GM12878 (cell line): ENCODE measurements around the gene SLC35D2. TPM values are rescaled to one million over a fixed set of nuclear protein-coding genes. Genes with fewer than 3 reads are reported as not detected.

Source experiments
- ATAC-seq: fragments of 200-7000 bp; cut with Tn5 transposase; 3 replicates; pipeline ENCODE4 v1.9.1; 2020; ENCODE audit warnings: mild to moderate bottlenecking, moderate library complexity
- BruUV-seq: library from RNA; stranded (reverse); fragments of 400-500 nt; replicated peaks from 2 replicates; lab custom pipeline; 2021; lab: Mats Ljungman, UMichigan
- CTCF ChIA-PET: fragments of 300-600 bp; sonication (Branson Sonifier 250); formaldehyde crosslinking; extraction: SDS; loops from one replicate; lab custom pipeline; 2021; ENCODE audit warnings: inconsistent platforms; lab: Yijun Ruan, JAX
- POLR2A ChIA-PET: fragments of 350-600 bp; formaldehyde crosslinking; extraction: SDS; loops from one replicate; lab custom pipeline; 2021; ENCODE audit warnings: inconsistent platforms; lab: Charles Lee
- RAD21 ChIA-PET: fragments of 300-600 bp; sonication (Branson Sonifier 250); formaldehyde crosslinking; loops from one replicate; lab custom pipeline; 2023; ENCODE audit warnings: antibody characterized with exemption; ENCODE audit not compliant: unreplicated experiment; lab: Charles Lee
- SMC1A ChIA-PET: fragments of 300-600 bp; sonication (Branson Sonifier 250); formaldehyde crosslinking; loops from one replicate; lab custom pipeline; 2023; ENCODE audit not compliant: unreplicated experiment, uncharacterized antibody; lab: Charles Lee
- DNase-seq: peaks from one replicate; pipeline ENCODE4 v3.0.0-alpha.2; 2011; ENCODE audit warnings: low read depth, low spot score
- FAIRE-seq: peaks from 3 replicates; lab custom pipeline; 2011; peaks lifted over from hg19 to GRCh38; lab: Jason Lieb, UNC
- H2AFZ ChIP-seq: 2 replicates; pipeline ENCODE4 v1.6.0; 2011; ENCODE audit warnings: low read depth, low read length, control low read depth; ENCODE audit not compliant: control insufficient read depth
- H3K27ac ChIP-seq: 2 replicates; pipeline ENCODE4 v1.5.1; 2011; ENCODE audit warnings: control low read depth; ENCODE audit not compliant: control insufficient read depth, insufficient read depth
- H3K27me3 ChIP-seq, 2 experiments: replicated peaks in 1 of 2; 2 replicates each; pipeline versions ENCODE4 v1.6.0 to v1.6.1; 2011; ENCODE audit warnings: low read length in 1 of 2; ENCODE audit not compliant: control insufficient read depth in 2 of 2, insufficient read depth in 2 of 2
- H3K36me3 ChIP-seq, 2 experiments: 2 replicates each; pipeline ENCODE4 v1.5.1; 2011; ENCODE audit warnings: low read length in 1 of 2; ENCODE audit not compliant: control insufficient read depth in 2 of 2, insufficient read depth in 2 of 2
- H3K4me1 ChIP-seq: 2 replicates; pipeline ENCODE4 v1.6.1; 2011; ENCODE audit warnings: mild to moderate bottlenecking, low read length, moderate library complexity, mixed read lengths; ENCODE audit not compliant: control insufficient read depth, insufficient read depth
- H3K4me2 ChIP-seq: 2 replicates; pipeline ENCODE4 v1.6.0; 2011; ENCODE audit warnings: control low read depth; ENCODE audit not compliant: control insufficient read depth, insufficient read depth
- H3K4me3 ChIP-seq: fragments of 200-600 bp; sonication (generic); 2 replicates; pipeline ENCODE4 v1.5.1; 2016
- H3K79me2 ChIP-seq: 2 replicates; pipeline ENCODE4 v1.6.0; 2011; ENCODE audit warnings: low read length; ENCODE audit not compliant: control insufficient read depth, insufficient read depth
- H3K9ac ChIP-seq: 2 replicates; pipeline ENCODE4 v1.8.0; 2011; ENCODE audit warnings: low read length, control low read depth, mixed read lengths; ENCODE audit not compliant: control insufficient read depth, insufficient read depth
- H3K9me3 ChIP-seq: replicated peaks from 3 replicates; pipeline ENCODE4 v1.5.1; 2011; ENCODE audit warnings: mild to moderate bottlenecking, low read length; ENCODE audit not compliant: control insufficient read depth, insufficient read depth
- H4K20me1 ChIP-seq: 2 replicates; pipeline ENCODE4 v1.6.0; 2011; ENCODE audit not compliant: control insufficient read depth, insufficient read depth
- BCL11A ChIP-seq: IDR thresholded peaks from 2 replicates; pipeline ENCODE4 v1.6.1; 2011; ENCODE audit warnings: low read depth, low read length
- ETV6 ChIP-seq, 2 experiments: fragments of 450-650 bp in 1 of 2; IDR thresholded peaks in 1 of 2; conservative IDR thresholded peaks in 1 of 2; 2 replicates each; pipeline ENCODE4 v1.6.1; 2014; ENCODE audit warnings: antibody characterized with exemption in 1 of 2, borderline replicate concordance in 1 of 2, low read depth in 1 of 2, mild to moderate bottlenecking in 1 of 2, moderate library complexity in 1 of 2
- MTA2 ChIP-seq: fragments of 450-650 bp; IDR thresholded peaks from 2 replicates; pipeline ENCODE4 v1.6.1; 2016; ENCODE audit warnings: low read depth, mild to moderate bottlenecking, moderate library complexity
- NRF1 ChIP-seq: conservative IDR thresholded peaks from 2 replicates; pipeline ENCODE4 v1.6.1; 2011; ENCODE audit warnings: mild to moderate bottlenecking, low read depth, low read length, improper control_type of control experiment
- PAX8 ChIP-seq: fragments of 450-650 bp; IDR thresholded peaks from 2 replicates; pipeline ENCODE4 v1.6.1; 2017; ENCODE audit warnings: mild to moderate bottlenecking, moderate library complexity
- PKNOX1 ChIP-seq: fragments of 450-650 bp; IDR thresholded peaks from 2 replicates; pipeline ENCODE4 v1.6.1; 2016; ENCODE audit warnings: mild to moderate bottlenecking
- SMC3 ChIP-seq: IDR thresholded peaks from 2 replicates; pipeline ENCODE4 v1.6.1; 2011; ENCODE audit warnings: low read length, improper control_type of control experiment, borderline replicate concordance
- SPI1 ChIP-seq: IDR thresholded peaks from 2 replicates; pipeline ENCODE4 v1.6.1; 2011; ENCODE audit warnings: low read depth, mild to moderate bottlenecking, low read length, moderate library complexity, borderline replicate concordance; ENCODE audit not compliant: insufficient read depth
- SUPT20H ChIP-seq: IDR thresholded peaks from 2 replicates; pipeline ENCODE4 v1.6.1; 2011; ENCODE audit warnings: low read depth, mild to moderate bottlenecking, low read length, moderate library complexity, borderline replicate concordance; ENCODE audit not compliant: control insufficient read depth
- WGBS: methylation state at CpG from one replicate; pipeline ENCODE4 v1.1.6; 2016; ENCODE audit warnings: low lambda C conversion rate; ENCODE audit not compliant: insufficient replicate concordance, insufficient coverage; ENCODE audit errors: missing lambda C conversion rate; 5-methylcytosine and 5-hydroxymethylcytosine counted together
- in situ Hi-C: fragments of 300-500 bp; cut with MboI; formaldehyde crosslinking; loops from 9 replicates; pipeline ENCODE4 v1.14.3; 2018; ENCODE audit warnings: mixed read lengths
- intact Hi-C: fragments of 100-400 bp; cut with micrococcal nuclease; formaldehyde crosslinking; loops from one replicate; pipeline ENCODE4 v1.14.2; 2022; ENCODE audit not compliant: unreplicated experiment
- polyA plus RNA-seq, 11 experiments: library from polyadenylated mRNA; depleted of rRNA in 4 of 11; unstranded in 6 of 11; stranded (reverse) in 5 of 11; fragments of >200 nt; fragmentation: Nextera tagmentation in 4 of 11; fragmentation: Illumina TruSeq in 1 of 11; extraction: Ambion mirVana in 4 of 11; extraction: Trizol in 1 of 11; gene quantifications; 1 replicate in 1 of 11; 2 replicates in 10 of 11; pipeline versions ENCODE4 v1.2.1 to v1.2.3, GENCODE V29; 2011 to 2016; ENCODE audit warnings: inconsistent platforms in 2 of 11, missing spikeins in 2 of 11, low read depth in 1 of 11
- total RNA-seq, 4 experiments: library from RNA; depleted of rRNA in 3 of 4; stranded (reverse); fragments of >200 nt in 3 of 4; fragmentation: Illumina TruSeq in 1 of 4; extraction: Trizol in 1 of 4; gene quantifications; 2 replicates each; pipeline versions ENCODE4 v1.2.1 to v1.2.3, GENCODE V29; 2013 to 2021

The SLC35D2 gene
- total and polyA plus RNA-seq, 10 of the 15 experiments (the other 5 are each of a cell fraction or from before 2014, with no cell fraction given) = 0.64 to 6.3 (median 3.5) TPM

- no peak overlapping the region for H3K4me3 ChIP-seq
- intact Hi-C loops = no loop called here
- no peaks in the 10 kb centered on the region for H3K27me3 ChIP-seq
- DNase-seq (no peak), FAIRE-seq (no peak), ATAC-seq (no peak)
- WGBS = 67% methylated on average over 6 of the region's 6 CpGs
- H3K79me2 ChIP-seq = no peaks in the 10 kb centered on the region
- H3K9me3 ChIP-seq = no peaks in the 10 kb centered on the region
- H3K4me1 ChIP-seq = peaks cover 14% of the 10 kb centered on the region
- no TSS peak for BruUV-seq
- ChIA-PET SMC1A (interaction anchor here (0.6 to 3.4 kb wide), 4 partner anchors 17 to 97 kb away, joined by 3 to 16 read pairs (median 6); partner anchors contain the start of gene HABP4), POLR2A (interaction anchor here (0.6 to 2.1 kb wide), 3 partner anchors 10 to 137 kb away, joined by 4 to 6 read pairs (median 4); partner anchors contain the start of gene HABP4), CTCF (interaction anchor here (1.1 kb wide), 1 partner anchor 18 kb away, joined by 6 read pairs; no protein-coding TSS in a partner anchor), RAD21 (interaction anchor here (1.3 to 2.0 kb wide), 2 partner anchors 18 to 26 kb away, joined by 3 to 5 read pairs; partner anchors contain the start of gene HABP4)
- H3K9ac ChIP-seq = no peak overlapping the region
- in situ Hi-C loops = loop anchor here (25.0 kb wide), 1 partner anchor 1213 kb away; the partner anchor contains the start of genes NCBP1 and TSTD2
- H4K20me1 ChIP-seq = no peaks in the 10 kb centered on the region
- no peak overlapping the region for H2AFZ ChIP-seq
- H3K4me2 ChIP-seq = no peak overlapping the region
- H3K36me3 ChIP-seq = no peaks in the 10 kb centered on the region
- TF ChIP-seq PAX8 (no peak), NRF1 (no peak), ETV6 (conservative IDR thresholded peaks at IDR 0.05 in 1 of 2, IDR thresholded peaks at IDR 0.05 in 1 of 2; ENCODE audit: borderline replicate concordance in 1 of 2, low read depth in 1 of 2) (no peak), MTA2 (no peak)
- no peak overlapping the region for H3K27ac ChIP-seq
These were observed 40.5 kb upstream of the SLC35D2 start for GRCh38 chr9:96423985-96424336.

- ATAC-seq (no peak), FAIRE-seq (no peak), DNase-seq (no peak)
- POLR2A ChIA-PET = interaction anchor here (0.6 to 2.1 kb wide), 3 partner anchors 10 to 137 kb away, joined by 4 to 6 read pairs (median 4); partner anchors contain the start of gene HABP4
- in situ Hi-C loops (loop anchor here (25.0 kb wide), 1 partner anchor 1214 kb away; the partner anchor contains the start of genes NCBP1 and TSTD2), intact Hi-C loops (no loop called here)
- Histone ChIP-seq H3K9me3 (no peaks in the 10 kb centered on the region), H3K79me2 (no peaks in the 10 kb centered on the region), H3K9ac (no peak overlapping the region), H3K4me1 (peaks cover 14% of the 10 kb centered on the region), H3K4me2 (no peak overlapping the region), H3K36me3 (no peaks in the 10 kb centered on the region), H3K4me3 (no peak overlapping the region), H4K20me1 (no peaks in the 10 kb centered on the region), H2AFZ (no peak overlapping the region), H3K27me3 (no peaks in the 10 kb centered on the region), H3K27ac (no peak overlapping the region)
- SMC1A ChIA-PET = interaction anchor here (0.6 to 3.4 kb wide), 3 partner anchors 17 to 29 kb away, joined by 3 to 16 read pairs (median 8); partner anchors contain the start of gene HABP4
- RAD21 ChIA-PET = interaction anchor here (1.3 kb wide), 1 partner anchor 26 kb away, joined by 3 read pairs; the partner anchor contains the start of gene HABP4
- CTCF ChIA-PET = interaction anchor here (1.1 kb wide), 1 partner anchor 19 kb away, joined by 6 read pairs; no protein-coding TSS in a partner anchor
- BruUV-seq = no TSS peak
- 95% methylated on average over 8 of the region's 8 CpGs for WGBS
- TF ChIP-seq SPI1 = no peak
- TF ChIP-seq PKNOX1 = no peak
- no peak for TF ChIP-seq SMC3
- no peak for TF ChIP-seq BCL11A
- TF ChIP-seq SUPT20H = no peak
These were observed 39.9 kb upstream of the SLC35D2 start for GRCh38 chr9:96423322-96423984.
